ENCODE measurements around the gene CMSS1. TPM values are rescaled to one million over a fixed set of nuclear protein-coding genes. Genes with fewer than 3 reads are reported as not detected.

CMSS1 gene
- total and polyA plus RNA-seq, 2 of the 13 experiments (the other 11 are each of a cell fraction or from before 2014, with no cell fraction given) = 6.4 to 48.7 TPM

GRCh38 chr3:99856437-99857220, 39.0 kb downstream of the CMSS1 start:
- Histone ChIP-seq H3K4me1 (ENCODE audit: insufficient read depth, low read length) (peaks cover 75% of the 10 kb centered on the region), H3K79me2 (ENCODE audit: insufficient read depth, low read length) (peaks cover 76% of the 10 kb centered on the region), H2AFZ (ENCODE audit: low read length) (no peak overlapping the region), H3K4me3 (replicated peaks in 1 of 3; ENCODE audit: insufficient read depth in 1 of 3, low read depth in 2 of 3, low read length in 3 of 3) (no peak overlapping the region), H3K4me2 (ENCODE audit: low read depth, low read length) (peak overlapping the region; percentile 13), H3K27me3 (ENCODE audit: control insufficient read depth in 1 of 2, insufficient read depth in 2 of 2, low read length in 2 of 2) (no peaks in the 10 kb centered on the region), H3K27ac (ENCODE audit: extremely low read length, insufficient read depth, low read length) (peak overlapping the region; percentile 6), H3K9ac (ENCODE audit: insufficient read depth, low read depth, low read length) (no peak overlapping the region), H3K36me3 (replicated peaks in 1 of 2; ENCODE audit: control insufficient read depth in 1 of 2, insufficient read depth in 2 of 2, low read length in 2 of 2) (peaks cover 7 to 42% of the 10 kb centered on the region in 2 experiments), H3K9me3 (ENCODE audit: low read length) (no peaks in the 10 kb centered on the region), H4K20me1 (ENCODE audit: insufficient read depth, low read length) (peaks cover 81% of the 10 kb centered on the region)
- BruUV-seq (replicated peaks) = no TSS peak
- intact Hi-C loops (cut with micrococcal nuclease; ENCODE audit: unreplicated experiment) = loop anchor here (5.0 kb wide), 1 partner anchor 66 kb away; no protein-coding TSS in a partner anchor
- DNase-seq (ENCODE audit: low spot score) (no peak), FAIRE-seq (no peak), ATAC-seq (no peak)
- ChIA-PET POLR2A (interaction anchor here (0.6 to 2.0 kb wide), 5 partner anchors 45 to 404 kb away, joined by 3 to 4 read pairs (median 3); partner anchors contain the start of gene TBC1D23), CTCF (ENCODE audit: low intra/inter-chr PET ratio, low total read pairs) (no interaction called here)
- WGBS (ENCODE audit: low lambda C conversion rate) = 94% methylated on average over 3 of the region's 3 CpGs
- TF ChIP-seq RBFOX2 (IDR thresholded peaks at IDR 0.05; ENCODE audit: low read depth, low read length) (peak; percentile 16), ATF1 (CRISPR knock-in tag; IDR thresholded peaks at IDR 0.05) (0 out of 2 replicates have a peak, but pooled peaks have one; percentile 8), POLR2G (IDR thresholded peaks at IDR 0.05; ENCODE audit: low read depth, low read length) (0 out of 2 replicates have a peak, but pooled peaks have one; percentile 7), ATF4 (CRISPR knock-in tag; IDR thresholded peaks at IDR 0.05) (0 out of 4 replicates have a peak, but pooled peaks of 1 of the 2 experiments have one; percentile 12), FOSL2 (CRISPR knock-in tag; IDR thresholded peaks at IDR 0.05) (no peak)
- in situ Hi-C loops (cut with HindIII; ENCODE audit: extremely low pct_ligation_motif_present, low pct_unique_long_range_greater_than_20kb) = no loop called here

GRCh38 chr3:99857278-99857677, 39.6 kb downstream of the CMSS1 start:
- WGBS (ENCODE audit: low lambda C conversion rate) = 0% methylated on average over 1 of the region's 1 CpG
- POLR2A ChIA-PET = interaction anchor here (0.6 to 2.0 kb wide), 6 partner anchors 14 to 404 kb away, joined by 3 to 5 read pairs (median 3); partner anchors contain the start of gene TBC1D23
- peaks cover 7 to 48% of the 10 kb centered on the region in 2 experiments for H3K36me3 ChIP-seq (replicated peaks in 1 of 2; ENCODE audit: control insufficient read depth in 1 of 2, insufficient read depth in 2 of 2, low read length in 2 of 2)
- H3K9me3 ChIP-seq (ENCODE audit: low read length) = no peaks in the 10 kb centered on the region
- H3K9ac ChIP-seq (ENCODE audit: insufficient read depth, low read depth, low read length) = no peak overlapping the region
- H3K27me3 ChIP-seq (ENCODE audit: control insufficient read depth in 1 of 2, insufficient read depth in 2 of 2, low read length in 2 of 2) = no peaks in the 10 kb centered on the region
- in situ Hi-C loops (cut with HindIII; ENCODE audit: extremely low pct_ligation_motif_present, low pct_unique_long_range_greater_than_20kb) = no loop called here
- BruUV-seq (replicated peaks) = no TSS peak
- FAIRE-seq (peak; percentile 4), ATAC-seq (peak; percentile 86), DNase-seq (ENCODE audit: low spot score) (peak; percentile 81)
- H3K4me3 ChIP-seq (replicated peaks in 1 of 3; ENCODE audit: insufficient read depth in 1 of 3, low read depth in 2 of 3, low read length in 3 of 3) = no peak overlapping the region
- intact Hi-C loops (cut with micrococcal nuclease; ENCODE audit: unreplicated experiment) = loop anchor here (5.0 kb wide), 1 partner anchor 65 kb away; no protein-coding TSS in a partner anchor
- H2AFZ ChIP-seq (ENCODE audit: low read length) = no peak overlapping the region
- peak overlapping the region; percentile 13 for H3K4me2 ChIP-seq (ENCODE audit: low read depth, low read length)
- peaks cover 82% of the 10 kb centered on the region for H3K79me2 ChIP-seq (ENCODE audit: insufficient read depth, low read length)
- peaks cover 81% of the 10 kb centered on the region for H3K4me1 ChIP-seq (ENCODE audit: insufficient read depth, low read length)
- CTCF ChIA-PET (ENCODE audit: low intra/inter-chr PET ratio, low total read pairs) = no interaction called here
- peak overlapping the region; percentile 54 for H3K27ac ChIP-seq (ENCODE audit: extremely low read length, insufficient read depth, low read length)
- H4K20me1 ChIP-seq (ENCODE audit: insufficient read depth, low read length) = peaks cover 88% of the 10 kb centered on the region
- TF ChIP-seq TOPORS (CRISPR knock-in tag; IDR thresholded peaks at IDR 0.05) (no peak), SCMH1 (CRISPR knock-in tag; IDR thresholded peaks at IDR 0.05; ENCODE audit: borderline replicate concordance) (no peak), ZNF20 (CRISPR knock-in tag; IDR thresholded peaks at IDR 0.05) (no peak), JUNB (CRISPR knock-in tag; IDR thresholded peaks at IDR 0.05; ENCODE audit: borderline replicate concordance) (no peak), SRF (IDR thresholded peaks at IDR 0.05; ENCODE audit: low read depth, low read length) (no peak), ETV5 (CRISPR knock-in tag; IDR thresholded peaks at IDR 0.05; ENCODE audit: borderline replicate concordance) (peak; percentile 25; the same call in 1 of the 2 replicates), ZSCAN5A (CRISPR knock-in tag; IDR thresholded peaks at IDR 0.05; ENCODE audit: borderline replicate concordance) (peak; percentile 24; the same call in 1 of the 2 replicates), CREM (IDR thresholded peaks at IDR 0.05) (peak; percentile 64; the same call in 1 of the 2 replicates), CREM (CRISPR knock-in tag; IDR thresholded peaks at IDR 0.05) (no peak), XBP1 (CRISPR knock-in tag; IDR thresholded peaks at IDR 0.05) (no peak)

All from HepG2 (cell line).